Liver (tissue), 9 donors: ENCODE measurements around the gene DNAH7. TPM values are rescaled to one million over a fixed set of nuclear protein-coding genes. Genes with fewer than 3 reads are reported as not detected.

ENCODE experiments used
- DNase-seq: peaks from one replicate; pipeline ENCODE4 v3.0.0-alpha.2; 2017; ENCODE audit warnings: low spot score
- H3K27ac ChIP-seq, 2 donors: one replicate each; pipeline ENCODE4 v1.7.0; 2013; ENCODE audit warnings: inconsistent platforms in 2 of 2, low read length in 2 of 2, control low read depth in 1 of 2, low read depth in 1 of 2, mild to moderate bottlenecking in 1 of 2
- H3K27me3 ChIP-seq, 4 donors: one replicate each; pipeline versions ENCODE4 v1.6.1 to v1.7.0; 2013; ENCODE audit warnings: low read length in 3 of 4, inconsistent platforms in 1 of 4, mild to moderate bottlenecking in 1 of 4, moderate library complexity in 1 of 4; ENCODE audit not compliant: control insufficient read depth in 4 of 4, insufficient read depth in 4 of 4
- H3K36me3 ChIP-seq, 4 donors: one replicate each; pipeline versions ENCODE4 v1.6.1 to v1.7.0; 2013; ENCODE audit warnings: low read length in 3 of 4, mild to moderate bottlenecking in 3 of 4, low read depth in 1 of 4, moderate library complexity in 1 of 4; ENCODE audit not compliant: control insufficient read depth in 4 of 4, insufficient read depth in 3 of 4
- H3K4me1 ChIP-seq, 4 donors: one replicate each; pipeline versions ENCODE4 v1.6.1 to v1.7.0; 2013; ENCODE audit warnings: low read length in 3 of 4, mild to moderate bottlenecking in 3 of 4, moderate library complexity in 1 of 4; ENCODE audit not compliant: control insufficient read depth in 4 of 4, insufficient read depth in 4 of 4
- H3K4me3 ChIP-seq, 3 donors: one replicate each; pipeline versions ENCODE4 v1.6.1 to v1.7.0; 2013; ENCODE audit warnings: low read length in 3 of 3, control low read depth in 1 of 3, low read depth in 1 of 3, mild to moderate bottlenecking in 1 of 3
- H3K9ac ChIP-seq, 2 donors: one replicate each; pipeline ENCODE4 v1.7.0; 2013; ENCODE audit warnings: low read length in 2 of 2, mild to moderate bottlenecking in 2 of 2, moderate library complexity in 2 of 2, control low read depth in 1 of 2, low read depth in 1 of 2
- H3K9me3 ChIP-seq, 4 donors: one replicate each; pipeline versions ENCODE4 v1.6.1 to v1.7.0; 2013; ENCODE audit warnings: low read length in 3 of 4; ENCODE audit not compliant: control insufficient read depth in 4 of 4
- EGR1 ChIP-seq, 2 donors: IDR thresholded peaks; 2 replicates each; pipeline ENCODE4 v1.6.1; 2016 to 2018; ENCODE audit warnings: antibody characterized with exemption in 2 of 2, low read depth in 2 of 2
- GABPA ChIP-seq, 2 donors: IDR thresholded peaks in 1 of 2; conservative IDR thresholded peaks in 1 of 2; 2 replicates each; pipeline ENCODE4 v1.6.1; 2016; ENCODE audit warnings: antibody characterized with exemption in 2 of 2, mild to moderate bottlenecking in 1 of 2, moderate library complexity in 1 of 2
- JUND ChIP-seq, 2 donors: IDR thresholded peaks; 2 replicates each; pipeline ENCODE4 v1.6.1; 2016; ENCODE audit warnings: antibody characterized with exemption in 2 of 2
- RAD21 ChIP-seq, 2 donors: IDR thresholded peaks; 2 replicates each; pipeline ENCODE4 v1.6.1; 2016; ENCODE audit warnings: antibody characterized with exemption in 2 of 2, mild to moderate bottlenecking in 2 of 2
- YY1 ChIP-seq: IDR thresholded peaks from 2 replicates; pipeline ENCODE4 v1.6.1; 2016; ENCODE audit warnings: antibody characterized with exemption, mild to moderate bottlenecking
- WGBS: extraction: QIAGEN DNeasy Blood & Tissue Kit; methylation state at CpG from one replicate; pipeline ENCODE4 v1.1.7; 2013; 5-methylcytosine and 5-hydroxymethylcytosine counted together
- polyA plus RNA-seq, 2 donors: library from polyadenylated mRNA; stranded (reverse) in 1 of 2; unstranded in 1 of 2; fragments of 200-250 nt in 1 of 2; fragments of >200 nt in 1 of 2; fragmentation: Nextera tagmentation in 1 of 2; extraction: Ambion mirVana in 1 of 2; gene quantifications; one replicate each; pipeline versions ENCODE4 v1.2.1 to v1.2.3, GENCODE V29; 2013 to 2015
- total RNA-seq, 2 donors: library from RNA; depleted of rRNA; stranded (reverse); fragments of >200 nt; gene quantifications; one replicate each; pipeline ENCODE4 v1.2.3, GENCODE V29; 2014
- TF ChIP-seq, protein P1 (sequence below): fragments of 150-350 bp; IDR thresholded peaks from 2 replicates; pipeline ENCODE4 v1.5.1; 2017; ENCODE audit warnings: improper control_type of control experiment, low read depth, low read length; ENCODE audit not compliant: missing input control
- TF ChIP-seq, protein P2 (sequence below): IDR thresholded peaks from 2 replicates; pipeline ENCODE4 v1.6.1; 2016; ENCODE audit warnings: antibody characterized with exemption
- TF ChIP-seq, protein P3 (sequence below): IDR thresholded peaks from 2 replicates; pipeline ENCODE4 v1.6.1; 2016; ENCODE audit warnings: antibody characterized with exemption, mild to moderate bottlenecking
- donor health status: healthy.
- donor health status: healthy.
- donor health status: healthy.
- donor health status: healthy.
- donor health status: healthy.

The DNAH7 gene
- under 1 TPM; under 0.01 to 0.50 TPM for total RNA-seq
- polyA plus RNA-seq: under 1 TPM; 0.02 to 0.11 TPM

DNA sequence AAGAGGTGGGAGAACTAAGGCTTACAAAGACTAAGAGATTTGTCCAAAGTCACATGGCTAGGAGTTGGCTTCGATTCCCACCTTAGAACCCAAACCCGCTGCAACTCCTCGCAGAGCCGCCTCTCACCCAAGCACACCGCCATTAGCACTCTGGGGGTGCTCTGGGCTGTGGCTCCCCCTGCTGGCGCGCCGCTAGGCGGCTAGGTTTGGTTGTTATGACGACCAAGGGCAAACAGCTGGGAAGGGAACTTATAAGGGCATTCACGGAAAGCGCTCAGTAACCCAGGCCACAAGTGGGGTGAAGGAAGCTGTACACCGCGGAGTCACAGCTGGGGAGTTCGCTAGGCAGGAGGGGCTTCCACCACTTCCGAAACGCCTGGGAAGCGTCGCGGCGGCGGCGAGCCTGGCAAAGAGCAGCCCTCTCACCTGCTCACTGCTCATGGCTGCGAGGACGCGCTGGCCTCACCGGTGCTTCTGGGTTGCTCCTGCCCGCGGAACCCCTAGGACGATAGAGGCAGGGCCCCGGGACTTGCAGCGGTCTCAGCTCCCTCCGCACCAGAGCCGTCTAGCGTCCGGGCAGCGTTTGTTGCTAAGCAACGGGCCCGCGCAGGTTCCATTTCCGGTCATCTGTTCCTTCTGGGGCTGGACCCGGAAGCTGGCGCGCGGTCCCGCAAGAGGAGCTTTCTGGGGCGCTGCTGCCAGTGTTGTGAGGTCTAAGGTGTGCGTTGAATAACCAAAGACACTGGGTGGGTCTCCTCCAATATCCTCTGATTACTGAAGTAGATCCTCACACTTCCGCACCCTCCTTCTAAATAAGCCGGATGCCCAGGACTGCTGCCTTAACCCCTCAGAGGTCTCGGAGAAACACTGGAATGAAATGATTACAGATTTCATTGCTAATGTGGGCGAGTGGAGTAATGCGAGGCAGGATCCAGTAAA lies at the start of gene DNAH7:
Gene DNAH7 (minus strand): TSS at position 567 of the 939 bp plus-strand sequence. CDS start 126 bp downstream, at position 441.
- no peaks in the 10 kb centered on the region for H3K36me3 ChIP-seq
- no peak for TF ChIP-seq EGR1 (IDR thresholded peaks at IDR 0.05; ENCODE audit: low read depth in 2 of 2)
- TF ChIP-seq JUND (IDR thresholded peaks at IDR 0.05): no peak
- peak; percentile 84 for TF ChIP-seq YY1
- peak; percentile 57 to 77 for TF ChIP-seq RAD21 (IDR thresholded peaks at IDR 0.05)
- peak; percentile 81 to 94 for TF ChIP-seq GABPA (IDR thresholded peaks at IDR 0.05 in 1 of 2, conservative IDR thresholded peaks at IDR 0.05 in 1 of 2)
- TF ChIP-seq, protein P1, sequence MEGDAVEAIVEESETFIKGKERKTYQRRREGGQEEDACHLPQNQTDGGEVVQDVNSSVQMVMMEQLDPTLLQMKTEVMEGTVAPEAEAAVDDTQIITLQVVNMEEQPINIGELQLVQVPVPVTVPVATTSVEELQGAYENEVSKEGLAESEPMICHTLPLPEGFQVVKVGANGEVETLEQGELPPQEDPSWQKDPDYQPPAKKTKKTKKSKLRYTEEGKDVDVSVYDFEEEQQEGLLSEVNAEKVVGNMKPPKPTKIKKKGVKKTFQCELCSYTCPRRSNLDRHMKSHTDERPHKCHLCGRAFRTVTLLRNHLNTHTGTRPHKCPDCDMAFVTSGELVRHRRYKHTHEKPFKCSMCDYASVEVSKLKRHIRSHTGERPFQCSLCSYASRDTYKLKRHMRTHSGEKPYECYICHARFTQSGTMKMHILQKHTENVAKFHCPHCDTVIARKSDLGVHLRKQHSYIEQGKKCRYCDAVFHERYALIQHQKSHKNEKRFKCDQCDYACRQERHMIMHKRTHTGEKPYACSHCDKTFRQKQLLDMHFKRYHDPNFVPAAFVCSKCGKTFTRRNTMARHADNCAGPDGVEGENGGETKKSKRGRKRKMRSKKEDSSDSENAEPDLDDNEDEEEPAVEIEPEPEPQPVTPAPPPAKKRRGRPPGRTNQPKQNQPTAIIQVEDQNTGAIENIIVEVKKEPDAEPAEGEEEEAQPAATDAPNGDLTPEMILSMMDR: peak; percentile 68
- DNase-seq: peak; percentile 79
- no peak within 1 kb of the TSS for H3K27ac ChIP-seq
- peak within 1 kb of the TSS; percentile 64 to 84 (median 66) for H3K4me3 ChIP-seq
- H3K9ac ChIP-seq: peak within 1 kb of the TSS in 1 of 2 donors; percentile 22
- H3K4me1 ChIP-seq: peaks cover 2 to 13% (median 5%) of the 10 kb centered on the region in 4 donors
- H3K9me3 ChIP-seq: no peaks in the 10 kb centered on the region
- no peaks in the 10 kb centered on the region for H3K27me3 ChIP-seq
- 2% methylated on average over 53 of the region's 53 CpGs for WGBS

DNA sequence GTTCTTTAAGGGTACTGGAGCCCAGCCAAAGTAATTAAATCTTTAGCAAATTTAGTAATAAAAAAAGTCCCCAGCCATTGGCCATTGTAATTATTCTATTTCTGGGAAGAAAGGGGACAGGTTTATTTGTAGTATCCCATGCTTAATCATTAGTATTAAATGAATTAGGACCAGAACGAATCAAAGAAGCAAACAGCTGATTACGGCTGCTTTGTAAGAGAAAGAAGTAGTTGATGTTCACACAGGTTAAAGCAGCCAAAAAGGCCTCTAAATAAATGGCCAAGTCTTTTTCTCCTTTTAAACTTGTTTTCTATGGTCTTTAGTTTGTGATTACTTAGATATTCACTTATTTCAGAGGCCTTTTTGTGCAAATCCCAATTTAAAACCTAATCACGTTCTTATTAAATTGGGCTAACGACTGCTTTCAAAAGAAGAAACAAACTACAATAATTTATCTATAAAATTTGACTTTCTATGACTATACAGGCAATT lies 48.6 kb upstream of the DNAH7 start:
- H3K4me1 ChIP-seq: no peaks in the 10 kb centered on the region
- TF ChIP-seq, protein P2, sequence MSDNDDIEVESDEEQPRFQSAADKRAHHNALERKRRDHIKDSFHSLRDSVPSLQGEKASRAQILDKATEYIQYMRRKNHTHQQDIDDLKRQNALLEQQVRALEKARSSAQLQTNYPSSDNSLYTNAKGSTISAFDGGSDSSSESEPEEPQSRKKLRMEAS: no peak
- TF ChIP-seq, protein P3, sequence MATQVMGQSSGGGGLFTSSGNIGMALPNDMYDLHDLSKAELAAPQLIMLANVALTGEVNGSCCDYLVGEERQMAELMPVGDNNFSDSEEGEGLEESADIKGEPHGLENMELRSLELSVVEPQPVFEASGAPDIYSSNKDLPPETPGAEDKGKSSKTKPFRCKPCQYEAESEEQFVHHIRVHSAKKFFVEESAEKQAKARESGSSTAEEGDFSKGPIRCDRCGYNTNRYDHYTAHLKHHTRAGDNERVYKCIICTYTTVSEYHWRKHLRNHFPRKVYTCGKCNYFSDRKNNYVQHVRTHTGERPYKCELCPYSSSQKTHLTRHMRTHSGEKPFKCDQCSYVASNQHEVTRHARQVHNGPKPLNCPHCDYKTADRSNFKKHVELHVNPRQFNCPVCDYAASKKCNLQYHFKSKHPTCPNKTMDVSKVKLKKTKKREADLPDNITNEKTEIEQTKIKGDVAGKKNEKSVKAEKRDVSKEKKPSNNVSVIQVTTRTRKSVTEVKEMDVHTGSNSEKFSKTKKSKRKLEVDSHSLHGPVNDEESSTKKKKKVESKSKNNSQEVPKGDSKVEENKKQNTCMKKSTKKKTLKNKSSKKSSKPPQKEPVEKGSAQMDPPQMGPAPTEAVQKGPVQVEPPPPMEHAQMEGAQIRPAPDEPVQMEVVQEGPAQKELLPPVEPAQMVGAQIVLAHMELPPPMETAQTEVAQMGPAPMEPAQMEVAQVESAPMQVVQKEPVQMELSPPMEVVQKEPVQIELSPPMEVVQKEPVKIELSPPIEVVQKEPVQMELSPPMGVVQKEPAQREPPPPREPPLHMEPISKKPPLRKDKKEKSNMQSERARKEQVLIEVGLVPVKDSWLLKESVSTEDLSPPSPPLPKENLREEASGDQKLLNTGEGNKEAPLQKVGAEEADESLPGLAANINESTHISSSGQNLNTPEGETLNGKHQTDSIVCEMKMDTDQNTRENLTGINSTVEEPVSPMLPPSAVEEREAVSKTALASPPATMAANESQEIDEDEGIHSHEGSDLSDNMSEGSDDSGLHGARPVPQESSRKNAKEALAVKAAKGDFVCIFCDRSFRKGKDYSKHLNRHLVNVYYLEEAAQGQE: no peak
- no peak for TF ChIP-seq RAD21 (IDR thresholded peaks at IDR 0.05)
- no peaks in the 10 kb centered on the region for H3K27me3 ChIP-seq
- no peaks in the 10 kb centered on the region for H3K9me3 ChIP-seq
- no peaks in the 10 kb centered on the region for H3K36me3 ChIP-seq
- WGBS: 93% methylated on average over 4 of the region's 4 CpGs
- H3K4me3 ChIP-seq: no peak overlapping the region
- no peak overlapping the region for H3K9ac ChIP-seq
- no peak overlapping the region for H3K27ac ChIP-seq
- DNase-seq: no peak
